Activated CD4-positive, CD25-positive, alpha-beta regulatory T cell treated with anti-CD3 and anti-CD28 coated beads, Interleukin-2, amount 50 U/mL, for 72 hours (primary cell): ENCODE data around the gene STOML3.

ENCODE experiments used
- DNase-seq: peaks from one replicate; pipeline ENCODE4 v3.0.0; 2021

STOML3 gene

DNA sequence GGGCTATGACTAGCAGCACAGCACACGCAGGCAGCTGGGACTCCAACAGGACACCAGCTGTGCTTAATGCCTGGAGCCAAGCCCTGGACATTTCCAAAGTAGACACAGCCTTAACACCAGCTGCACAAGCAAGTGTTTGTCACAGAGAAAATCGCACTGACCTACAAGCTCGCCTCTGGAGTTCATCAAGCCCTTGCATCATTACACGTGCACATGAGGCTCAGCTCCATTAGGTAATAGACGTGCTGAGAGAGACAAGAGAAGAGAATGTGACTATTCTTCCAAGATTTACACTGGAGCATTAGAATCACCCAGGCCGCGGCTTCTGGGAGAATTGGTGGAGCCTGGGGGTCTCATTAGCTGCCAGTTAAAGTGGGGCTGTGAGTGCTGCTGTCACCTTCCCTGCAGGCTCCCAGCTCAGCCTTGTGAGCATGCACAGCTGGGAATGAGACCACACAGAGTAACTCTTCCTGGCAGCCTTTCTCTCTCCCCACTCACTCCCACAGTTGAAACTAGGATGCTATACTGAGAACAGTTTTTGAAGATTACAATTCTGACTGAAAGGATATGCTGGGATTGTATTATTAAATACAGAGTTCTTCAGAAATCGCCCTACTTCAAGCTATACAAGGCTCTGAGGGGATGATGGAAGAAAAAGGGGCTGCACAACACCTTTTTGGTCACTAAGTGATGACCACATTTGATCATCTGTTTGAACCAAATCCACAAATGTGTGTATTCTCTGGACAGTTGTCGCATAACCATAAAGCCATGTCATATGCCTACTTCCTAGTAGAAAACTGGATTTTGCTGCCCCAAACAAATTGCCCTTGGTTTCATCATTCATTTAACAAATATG is 10.5 kb downstream of the STOML3 start:
- DNase-seq, result no peak

DNA sequence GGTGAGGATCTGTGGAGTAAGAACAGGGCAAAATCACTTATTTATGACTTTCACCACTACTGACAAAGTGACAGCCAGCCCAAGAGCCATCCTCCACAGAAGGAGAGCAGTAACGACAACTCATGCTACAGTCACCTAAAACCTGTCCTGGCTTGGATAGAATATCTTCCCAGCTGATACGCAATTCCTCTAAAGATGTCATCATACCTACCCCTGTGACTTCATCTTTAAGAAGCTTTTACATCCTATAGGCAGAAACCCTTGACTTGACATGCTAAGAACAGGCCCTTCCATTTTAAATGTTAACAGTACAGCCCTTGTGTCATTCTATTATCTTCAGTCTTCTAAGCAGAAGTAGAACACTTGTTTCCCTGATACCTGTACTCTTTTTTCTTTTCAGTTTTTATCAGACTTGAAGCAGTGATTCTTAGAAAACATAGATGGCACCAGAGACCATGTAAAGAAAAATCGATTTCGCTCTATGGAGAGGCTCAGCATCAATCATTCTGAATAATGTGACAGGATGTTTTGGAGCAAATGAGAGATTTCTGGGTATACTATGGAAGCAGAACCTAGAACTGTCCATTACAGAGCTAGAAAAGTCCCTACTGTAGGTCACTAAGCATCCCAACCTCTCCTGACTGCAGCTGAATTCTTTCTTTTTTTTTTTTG is 20.1 kb downstream of the STOML3 start:
- no peak for DNase-seq

DNA sequence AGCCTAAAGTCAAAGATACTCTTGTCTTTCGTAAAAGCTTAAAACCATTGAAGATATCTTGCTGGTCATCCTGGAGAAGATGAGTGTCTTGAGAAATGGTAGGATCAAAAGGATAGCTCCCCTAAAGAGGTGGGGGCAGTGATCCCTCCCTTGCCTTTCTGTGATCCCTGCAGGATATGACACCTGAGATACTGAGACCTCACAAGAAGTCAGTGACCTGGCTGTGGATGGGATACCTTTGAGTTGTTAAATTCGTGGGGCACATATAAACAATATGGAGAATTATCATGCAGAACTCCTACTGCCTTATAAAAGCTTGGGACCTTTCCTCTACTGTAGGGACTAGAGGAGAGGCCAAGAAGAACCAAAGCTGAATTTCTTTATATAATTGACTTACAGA is 21.4 kb downstream of the STOML3 start:
- DNase-seq, result no peak

DNA sequence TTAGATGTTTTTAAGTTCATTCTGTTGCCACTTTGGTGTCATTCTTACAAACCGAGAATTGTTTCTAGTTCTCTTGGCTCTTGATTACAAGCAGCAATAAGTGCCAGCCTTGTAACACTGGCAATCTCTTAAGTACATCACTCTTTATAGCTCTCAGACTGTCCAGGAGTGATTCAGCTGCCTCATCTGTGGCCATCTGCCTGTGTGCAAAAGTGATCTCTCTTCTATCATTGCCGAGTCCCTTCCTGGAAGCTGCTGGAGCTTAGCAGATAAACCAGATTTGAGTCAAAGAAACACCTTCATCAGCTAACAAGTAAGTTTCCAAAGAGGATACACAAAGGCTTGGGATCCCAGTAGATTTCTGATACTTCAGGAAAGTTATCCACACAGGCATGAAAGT is 23.2 kb downstream of the STOML3 start:
- DNase-seq, result no peak

DNA sequence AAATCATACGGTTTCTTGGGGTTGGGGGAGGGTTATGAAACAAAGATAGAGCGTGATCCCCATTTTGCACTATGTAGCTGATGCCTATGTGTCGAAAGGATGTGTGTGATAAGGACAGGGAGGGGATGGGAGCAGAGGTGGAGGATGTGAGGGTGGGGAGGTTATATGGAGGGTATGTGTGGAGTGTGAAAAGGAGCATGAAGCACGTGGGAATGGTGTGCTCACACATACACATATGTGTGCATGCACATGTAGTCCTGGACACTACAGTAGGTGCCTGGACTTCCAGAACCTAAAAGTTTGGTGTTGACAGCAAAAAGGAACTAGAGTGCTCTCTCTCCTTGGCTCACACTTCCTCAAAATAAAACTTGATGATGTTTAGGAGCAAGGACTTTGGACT is 25.4 kb downstream of the STOML3 start:
- DNase-seq, result no peak

DNA sequence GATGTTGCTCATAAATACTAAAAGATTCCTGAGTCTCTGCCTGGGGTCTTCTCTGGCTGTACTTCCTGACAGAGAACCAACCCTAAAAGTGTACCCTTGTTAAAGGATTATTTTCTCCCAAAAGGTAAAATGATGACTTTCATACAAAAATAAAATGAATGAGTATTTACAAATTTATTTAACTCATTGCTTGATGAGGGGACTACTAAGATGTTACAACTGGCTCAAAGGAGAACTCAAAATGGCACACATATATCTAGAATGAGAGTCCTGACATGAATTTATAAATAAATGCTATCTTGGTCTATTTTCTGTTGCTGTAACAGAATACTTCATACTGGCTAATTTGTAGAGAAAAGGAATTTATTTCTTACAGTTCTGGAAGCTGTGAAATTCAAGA is 30.5 kb downstream of the STOML3 start:
- no peak for DNase-seq

DNA sequence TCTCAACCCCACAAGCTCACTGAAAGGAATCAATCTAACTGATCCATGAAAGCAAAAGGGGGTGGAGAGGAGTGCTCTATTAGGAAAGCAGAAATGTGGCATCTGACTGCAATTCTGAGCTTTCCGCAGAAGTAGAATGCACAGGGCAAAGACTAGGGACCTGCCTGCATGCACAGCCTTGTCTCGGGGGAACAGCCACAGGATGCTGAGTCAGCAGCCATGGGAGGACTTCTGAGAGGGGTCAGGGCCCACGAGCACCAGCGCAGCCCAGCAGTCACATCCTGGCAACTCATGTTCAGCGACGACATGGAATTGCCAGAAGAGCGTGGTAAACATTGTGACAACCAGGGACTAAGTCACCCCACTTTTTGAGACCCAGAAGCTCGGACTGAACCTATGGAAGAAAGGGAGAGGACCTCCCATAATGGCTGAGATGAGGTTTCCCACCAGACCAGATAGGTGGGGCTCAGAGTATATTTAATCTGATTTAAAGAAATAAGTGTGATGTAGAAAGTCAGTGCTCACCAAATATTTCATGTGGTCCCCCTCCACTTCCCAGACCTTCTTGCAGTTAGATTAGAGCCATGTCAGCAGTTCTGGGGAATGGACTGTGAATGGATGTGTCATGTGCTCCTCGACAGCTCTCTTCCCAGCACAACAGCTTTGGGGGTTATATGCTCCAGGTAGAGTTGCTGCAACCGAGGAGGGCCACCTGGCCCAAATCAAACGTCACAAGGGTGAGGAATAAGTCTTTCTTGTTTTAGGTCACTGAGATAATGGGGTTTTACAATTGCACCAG is 32.6 kb downstream of the STOML3 start:
- DNase-seq, result no peak

DNA sequence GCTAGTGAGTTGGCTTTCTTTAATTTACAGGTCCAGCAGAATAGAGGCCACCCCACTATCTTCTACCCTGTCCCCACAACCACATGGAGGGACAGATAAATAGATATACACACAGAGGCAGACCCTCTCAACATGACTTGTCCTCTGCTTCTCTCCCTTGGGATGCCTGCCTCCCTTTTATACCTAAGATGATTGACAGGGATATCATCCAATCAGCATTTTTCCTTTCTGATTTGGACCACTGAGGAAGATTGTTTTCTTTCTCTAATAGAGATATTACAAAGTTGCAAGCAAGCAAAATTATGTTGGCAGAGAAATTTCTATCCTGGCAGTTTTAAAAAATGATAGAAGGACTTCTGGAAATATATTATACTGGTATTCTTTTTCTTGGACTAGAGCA is 35.8 kb downstream of the STOML3 start:
- DNase-seq, result no peak

DNA sequence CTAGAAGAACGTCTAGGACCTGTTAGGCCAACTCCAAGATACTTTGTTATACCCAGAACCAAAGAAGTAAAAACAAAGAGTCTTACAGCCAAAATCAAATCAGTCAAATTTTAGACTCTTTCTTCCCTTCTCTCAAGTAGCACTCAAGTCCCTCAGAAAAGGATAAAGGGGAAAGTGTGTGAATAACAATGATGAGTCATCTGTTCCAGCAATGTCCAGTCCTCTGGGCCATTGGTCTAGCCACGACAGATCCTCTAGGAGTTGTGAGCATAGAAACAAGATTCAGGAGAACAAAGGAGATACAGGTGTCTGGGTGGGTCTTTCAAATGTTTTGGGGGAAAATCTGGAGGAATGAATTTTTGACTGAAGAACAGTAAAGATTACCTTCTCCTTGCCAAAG is 36.3 kb downstream of the STOML3 start:
- DNase-seq, result no peak

DNA sequence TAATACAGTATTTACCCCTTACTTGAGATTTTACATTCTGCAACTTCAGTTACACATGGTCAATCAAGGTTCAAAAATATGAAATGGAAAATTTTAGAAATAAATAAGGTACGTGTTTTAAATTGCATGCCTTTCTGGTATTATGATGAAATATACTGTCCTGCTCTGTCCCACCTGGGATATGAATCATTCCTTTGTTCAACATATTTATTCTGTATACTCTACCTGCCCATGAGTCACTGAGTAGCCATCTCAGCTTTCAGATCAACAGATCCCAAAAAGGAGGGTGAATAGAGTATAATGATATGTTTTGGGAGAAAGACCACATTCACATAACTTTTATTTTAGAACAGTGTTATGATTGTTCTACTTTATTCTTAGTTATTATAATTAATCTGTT is 37.8 kb downstream of the STOML3 start:
- no peak for DNase-seq

DNA sequence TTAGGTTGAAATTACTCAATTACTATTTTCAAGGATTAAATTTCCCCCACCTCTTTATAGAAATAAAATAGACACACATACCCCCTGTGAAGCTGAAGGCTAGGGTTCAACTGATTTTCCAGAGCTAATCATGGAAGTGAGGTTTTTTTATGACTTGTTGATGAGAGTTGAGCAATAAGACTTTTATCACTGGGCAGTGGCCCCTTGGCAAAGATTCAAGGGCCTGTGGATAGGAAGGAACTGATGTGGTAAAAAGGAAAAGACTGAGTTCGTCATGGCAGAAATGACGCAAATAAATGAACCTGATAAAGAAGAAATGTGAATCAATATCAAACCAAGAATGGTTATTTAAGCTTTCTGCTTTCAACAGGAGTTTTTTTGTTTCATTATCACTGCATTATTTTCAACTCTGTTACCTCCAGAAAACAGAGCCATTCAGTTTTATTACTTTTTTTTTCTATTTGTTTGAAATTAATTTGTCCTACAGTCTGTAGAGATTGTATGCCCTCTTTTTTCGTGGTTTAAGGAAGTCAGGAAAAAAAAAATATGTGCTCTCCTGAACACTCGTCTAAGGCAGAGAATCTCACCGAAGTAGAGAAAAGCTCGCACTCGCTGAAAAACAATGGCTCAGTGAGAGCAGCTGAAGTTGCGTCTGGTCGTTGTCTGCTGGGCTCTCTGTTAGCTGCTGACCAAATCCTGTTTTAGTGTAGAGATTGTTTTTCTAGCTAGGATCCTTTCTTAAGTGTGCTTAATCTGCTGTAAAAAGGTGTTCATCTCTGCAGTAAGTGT is 38.9 kb downstream of the STOML3 start:
- no peak for DNase-seq

DNA sequence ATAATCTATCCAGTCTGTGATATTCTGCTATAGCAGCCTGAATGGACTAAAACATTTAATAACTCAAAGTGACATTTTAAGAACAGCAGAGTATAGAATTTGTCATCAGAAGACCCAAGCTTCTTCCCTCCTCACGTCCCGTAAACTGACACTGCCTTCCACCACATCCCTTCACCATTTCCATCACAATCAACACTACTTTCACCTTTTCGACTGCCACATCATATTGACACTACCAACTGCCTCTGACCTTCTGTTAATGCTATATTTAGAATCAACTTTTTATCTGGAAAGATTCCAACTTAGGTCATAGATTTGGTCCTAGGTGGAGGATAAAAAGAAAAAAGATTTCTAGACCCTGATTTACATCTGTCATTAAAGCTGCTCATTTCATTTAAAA is 39.6 kb downstream of the STOML3 start:
- no peak for DNase-seq

DNA sequence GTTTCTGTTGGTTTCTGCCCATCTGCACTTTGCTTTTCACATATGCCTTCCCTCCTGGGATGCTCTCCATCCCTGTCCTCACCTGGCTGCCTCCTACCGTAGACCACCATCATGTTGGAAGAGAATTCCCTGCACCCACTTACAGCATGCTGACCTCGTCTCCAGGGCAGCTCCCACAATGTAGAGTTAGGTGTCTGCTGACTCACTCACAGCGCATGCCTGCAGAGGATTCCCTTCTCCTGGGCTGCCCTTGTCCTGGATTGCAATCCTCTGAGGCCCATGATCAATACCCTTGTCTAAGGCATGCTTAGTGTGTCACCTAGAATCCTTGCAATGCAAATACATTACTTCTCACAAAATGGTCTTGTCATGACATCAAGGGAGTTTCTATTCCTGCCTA is 43.6 kb downstream of the STOML3 start:
- DNase-seq, result no peak

DNA sequence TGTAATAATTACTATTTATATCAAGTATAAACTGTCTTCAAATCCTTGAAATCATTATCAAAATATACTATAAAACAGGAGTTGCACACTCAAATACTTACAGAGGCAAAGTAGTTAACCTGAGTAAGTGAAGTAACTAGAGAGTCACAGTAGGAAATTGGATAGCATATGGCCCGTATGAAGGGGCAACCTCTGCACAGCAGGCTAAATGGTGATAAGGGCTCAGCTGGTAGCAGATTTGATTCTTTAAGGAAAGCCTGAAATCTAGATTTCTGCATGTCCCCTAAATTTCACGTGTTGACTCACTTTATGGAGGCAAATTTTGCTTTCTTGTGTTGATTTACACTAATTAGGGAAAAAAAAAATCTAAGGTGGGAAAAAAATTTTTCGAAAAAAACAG is 46.4 kb downstream of the STOML3 start:
- DNase-seq, result no peak

DNA sequence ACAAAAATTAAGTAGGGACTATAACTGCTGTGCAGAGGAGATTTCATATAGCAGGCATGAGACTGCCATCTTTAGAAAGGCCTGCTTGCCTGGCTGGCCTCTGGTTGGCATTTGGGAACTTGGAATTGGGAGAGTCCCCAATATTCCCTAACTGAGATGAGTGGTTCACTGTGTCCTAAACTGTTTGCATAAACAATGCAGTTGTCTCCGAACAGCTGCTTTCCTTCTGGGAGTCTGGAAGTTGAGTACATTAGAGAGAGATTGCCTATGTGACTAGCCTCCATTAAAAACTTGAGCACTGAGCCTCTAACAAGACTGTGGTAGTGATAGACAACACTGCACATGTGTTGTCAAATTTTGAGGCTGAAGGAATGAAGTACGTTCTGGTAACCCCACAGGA is 47.4 kb downstream of the STOML3 start:
- no peak for DNase-seq

DNA sequence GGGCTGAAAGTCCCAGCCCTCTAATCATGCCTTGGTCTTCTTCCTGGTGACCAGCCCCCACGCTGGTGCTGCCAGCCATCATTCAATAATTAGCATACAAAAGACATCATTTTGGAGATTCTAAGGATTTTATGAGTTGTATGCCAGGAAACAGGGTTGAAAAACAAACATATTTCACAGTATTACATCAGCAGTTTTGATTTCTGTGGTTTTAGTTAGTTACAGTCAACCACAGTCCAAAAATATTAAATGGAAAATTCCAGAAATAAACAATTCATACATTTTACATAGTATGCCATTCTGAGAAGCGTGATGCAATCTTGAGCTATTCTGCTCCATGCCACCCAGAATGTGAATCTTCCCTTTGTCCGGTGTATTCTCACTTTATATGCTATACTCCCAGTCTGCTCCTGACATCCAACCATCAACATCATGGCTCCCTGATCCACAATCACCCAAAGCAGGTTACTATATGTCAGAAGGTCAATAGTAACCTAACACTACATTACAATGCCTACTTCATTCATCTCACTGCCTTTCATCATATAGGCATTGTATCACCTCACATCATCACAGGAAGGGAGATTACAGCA is 49.2 kb downstream of the STOML3 start:
- DNase-seq, result no peak

DNA sequence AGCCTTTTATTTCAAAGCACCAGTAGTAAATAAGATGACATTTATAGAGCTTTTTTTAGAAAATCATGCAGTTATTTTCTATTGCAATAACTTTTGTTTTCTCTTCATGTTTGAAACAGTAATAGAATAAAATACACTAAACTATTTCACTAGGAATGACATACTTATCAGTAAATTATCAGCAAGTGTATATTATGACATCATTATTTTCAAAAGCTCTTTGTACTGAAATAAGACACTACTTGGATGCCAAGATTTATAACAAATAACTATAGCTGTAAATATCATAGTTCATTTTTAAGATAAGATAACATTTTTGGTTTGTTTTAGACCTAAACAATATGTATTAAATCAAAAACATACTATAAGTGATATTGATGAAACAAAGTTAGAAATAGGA is 56.8 kb downstream of the STOML3 start:
- DNase-seq, result no peak

DNA sequence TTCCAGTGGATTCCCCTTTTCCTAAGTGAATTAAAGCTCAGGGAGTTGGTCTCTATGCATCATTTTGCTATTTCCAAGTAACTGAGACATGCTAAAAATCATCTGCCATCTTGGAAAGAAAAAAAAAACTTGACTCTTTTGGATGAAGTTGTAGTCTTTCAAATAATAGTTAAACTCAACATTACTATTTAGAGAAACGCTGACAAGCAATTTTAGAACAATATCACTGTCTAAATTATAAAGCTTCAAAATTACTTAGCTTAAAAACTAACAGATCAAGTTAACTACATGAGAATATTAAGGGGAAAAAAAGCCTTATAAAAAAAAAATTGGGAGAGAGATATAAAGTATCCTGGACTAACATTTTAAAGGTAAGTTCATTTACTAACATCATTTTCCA is 68.5 kb downstream of the STOML3 start:
- DNase-seq, result no peak

DNA sequence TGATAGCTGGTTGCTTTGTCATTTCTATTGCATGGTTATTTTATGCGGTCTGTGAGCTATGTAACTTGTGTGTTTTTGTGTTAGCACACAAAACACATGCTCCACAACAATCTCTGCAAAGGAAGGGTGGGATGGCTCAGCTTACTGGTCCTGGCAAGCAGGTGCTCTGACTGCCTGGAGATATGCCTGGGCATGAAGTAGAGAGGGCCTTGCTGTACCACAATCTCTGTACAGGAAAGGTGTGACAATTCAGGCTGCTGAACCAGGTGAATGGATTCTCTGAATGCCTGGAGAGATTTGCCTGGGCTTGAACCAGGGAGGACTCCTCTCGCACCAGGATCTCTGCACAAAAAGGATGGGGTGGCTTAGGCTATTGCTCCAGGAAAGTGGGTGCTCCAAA is 69.5 kb downstream of the STOML3 start:
- DNase-seq, result no peak
